Effector CD8-positive, alpha-beta T cell (primary cell): ENCODE measurements around the gene NOXA1.

Experiments
- DNase-seq: peaks from one replicate; lab custom pipeline; 2025; lab: John Stamatoyannopoulos, UW

NOXA1 gene

DNA sequence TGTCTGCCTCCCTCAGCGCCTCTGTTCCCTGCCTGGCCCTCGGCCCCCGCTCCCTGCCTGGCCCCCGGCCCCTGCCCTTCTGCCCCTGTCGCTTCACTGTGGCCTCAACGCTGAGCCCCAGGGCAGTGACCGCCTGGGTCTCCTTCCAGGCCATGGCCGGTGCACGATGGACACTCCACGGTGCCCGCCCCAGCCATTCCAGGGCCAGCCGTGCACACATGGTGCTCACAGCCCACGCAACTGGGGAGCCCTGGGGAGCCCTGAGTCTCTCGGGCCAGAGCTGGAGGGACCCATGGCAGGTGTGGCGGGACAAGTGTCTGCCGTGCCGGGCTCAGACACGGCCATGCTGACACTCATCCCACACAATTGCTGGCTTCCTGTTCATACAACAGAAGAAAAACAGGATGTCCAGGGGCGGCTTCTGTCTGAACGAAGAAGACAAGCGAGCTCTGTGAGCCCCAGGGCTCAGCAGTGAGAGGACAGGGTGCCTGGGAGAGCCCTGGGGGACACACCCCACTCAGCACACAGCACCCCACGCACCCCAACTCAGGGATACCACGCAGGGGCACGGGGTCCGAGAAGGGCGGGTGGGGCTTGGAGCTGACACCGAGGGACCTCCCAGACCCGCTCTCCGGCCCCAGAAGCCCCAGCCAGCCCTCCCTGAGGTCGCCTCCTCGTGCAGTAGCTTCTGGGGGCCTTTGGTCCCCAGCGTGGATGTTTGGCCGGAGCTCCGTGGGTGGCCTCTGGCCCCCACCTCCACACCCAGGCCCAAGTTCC lies 35.9 kb upstream of the NOXA1 start:
- DNase-seq, result no peak

DNA sequence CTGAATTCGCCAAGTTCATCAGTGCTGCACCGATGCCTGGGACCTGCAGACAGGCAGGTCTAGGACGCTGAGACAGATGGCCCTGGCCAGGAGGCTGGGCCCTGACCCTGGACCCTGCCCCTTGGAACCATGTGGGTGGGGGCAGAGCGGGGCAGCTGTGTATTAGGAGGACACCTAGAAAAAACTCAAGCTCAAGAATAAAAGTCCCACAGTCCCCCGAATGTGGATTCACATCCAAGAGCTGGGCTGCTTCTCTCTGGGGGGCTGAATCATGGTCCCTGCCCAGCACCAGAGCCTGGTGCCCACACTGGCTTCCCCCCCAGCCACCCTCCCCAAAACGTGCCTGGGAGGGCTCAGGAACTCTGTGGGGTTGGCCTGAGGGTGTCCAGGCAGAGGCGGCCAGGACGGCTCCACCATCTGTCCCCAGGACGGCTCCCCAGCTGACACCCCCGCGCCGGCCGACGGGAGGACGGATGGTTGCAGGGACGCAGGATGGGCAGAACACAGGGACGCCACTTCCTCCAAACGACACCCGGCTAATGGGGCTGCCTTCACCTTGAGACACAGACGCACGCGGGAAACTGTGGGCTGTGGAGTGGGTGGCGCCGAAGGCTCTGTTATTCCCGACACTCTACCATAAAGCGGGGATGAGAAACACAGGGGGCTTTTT lies 35.2 kb upstream of the NOXA1 start:
- DNase-seq, result no peak

DNA sequence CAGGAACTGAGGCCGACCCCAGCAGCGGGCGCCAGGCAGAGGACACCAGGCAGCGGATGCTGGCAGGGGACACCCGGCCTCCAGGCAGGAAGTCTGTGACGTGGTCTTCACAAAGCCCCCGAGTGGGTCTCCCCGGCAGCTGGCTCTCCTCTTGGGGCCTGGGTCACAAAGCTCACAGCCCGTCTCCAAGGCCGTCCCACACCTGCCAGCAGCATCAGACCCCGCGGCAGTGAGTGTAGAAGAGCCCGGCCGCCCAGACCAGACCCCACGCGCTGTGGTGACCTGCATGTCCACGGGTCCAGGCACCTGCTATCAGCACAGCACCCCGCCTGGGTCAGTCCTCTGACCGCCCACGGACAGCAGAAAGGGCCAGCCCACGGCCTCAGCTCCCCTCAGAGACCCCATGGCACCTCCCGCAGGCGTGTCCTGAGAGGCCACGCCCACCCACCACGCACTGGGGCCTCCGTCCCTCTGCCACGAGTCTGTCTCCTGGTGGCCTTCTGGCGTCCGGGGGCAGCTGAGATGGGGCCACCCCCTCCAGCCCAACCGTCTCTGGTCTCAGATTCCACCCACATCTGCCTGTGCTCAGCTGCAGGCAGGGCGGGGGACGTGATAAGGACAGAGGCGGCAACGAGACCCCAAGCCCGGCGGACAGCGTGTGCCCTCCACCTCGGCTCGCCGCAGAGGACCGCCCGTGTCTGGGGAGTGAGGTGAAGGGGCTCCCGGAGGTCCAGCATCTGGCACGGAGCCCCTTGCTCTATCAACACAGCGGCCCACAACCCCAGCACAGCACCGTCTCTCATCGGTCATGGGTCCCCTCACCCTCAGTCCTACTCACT lies 34.4 kb upstream of the NOXA1 start:
- DNase-seq, result no peak

DNA sequence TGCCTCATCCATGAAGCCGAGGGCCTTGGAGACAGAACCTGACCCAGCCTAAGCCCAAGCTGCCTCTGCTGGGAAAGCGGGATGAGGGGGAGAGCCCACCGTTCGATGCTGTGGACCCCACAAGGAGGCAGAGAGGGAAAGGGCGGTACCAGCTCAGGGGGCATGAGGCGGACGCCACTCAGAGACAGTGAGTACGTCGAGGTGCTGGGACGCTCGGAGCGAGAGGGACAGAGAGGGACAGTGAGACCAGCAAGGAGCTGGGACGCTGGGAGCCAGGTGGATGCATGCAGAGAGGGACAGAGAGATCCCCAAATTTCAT lies 33.8 kb upstream of the NOXA1 start:
- no peak for DNase-seq

DNA sequence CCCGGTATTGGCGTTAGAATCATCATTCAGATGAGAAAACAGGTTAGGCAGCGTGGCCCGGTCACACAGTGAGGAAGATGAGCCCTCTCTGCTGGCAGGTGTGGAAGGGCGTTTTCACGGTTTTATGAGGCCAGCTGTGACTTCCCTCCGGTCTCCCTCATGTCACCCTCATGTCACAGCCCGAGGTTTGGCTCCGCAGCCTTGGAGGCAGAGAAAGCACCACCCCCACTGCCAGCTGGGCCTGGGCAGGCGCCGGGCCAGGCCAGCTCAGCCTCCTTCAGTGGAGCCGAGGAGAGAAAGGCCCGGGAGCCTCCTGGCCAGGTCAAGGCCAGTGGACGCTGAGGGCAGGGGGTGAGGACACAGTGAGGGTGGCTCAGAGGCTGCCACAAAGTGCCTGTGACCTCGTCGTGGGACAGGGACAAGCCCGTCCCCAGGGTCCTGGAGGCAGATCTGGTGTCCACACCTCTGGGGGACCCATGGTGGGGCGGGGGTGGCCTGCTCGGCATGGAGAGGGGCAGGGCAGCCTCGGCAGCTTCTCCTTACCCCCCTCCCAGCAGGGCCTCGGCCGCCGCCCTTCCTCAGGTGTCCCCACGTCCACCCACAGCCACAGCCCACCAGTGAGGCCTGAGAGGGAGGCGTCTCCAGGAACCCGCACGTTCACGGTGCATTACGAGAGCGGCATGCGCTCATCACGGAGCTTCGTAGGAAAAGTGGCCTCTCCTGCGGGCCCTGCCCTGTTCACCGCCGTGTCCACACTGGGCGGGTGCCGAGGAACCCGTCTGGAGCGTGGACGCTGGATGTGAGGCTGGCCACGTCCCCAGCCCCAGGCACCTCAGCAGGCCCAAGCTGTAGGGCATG lies 32.4 kb upstream of the NOXA1 start:
- DNase-seq, result no peak

DNA sequence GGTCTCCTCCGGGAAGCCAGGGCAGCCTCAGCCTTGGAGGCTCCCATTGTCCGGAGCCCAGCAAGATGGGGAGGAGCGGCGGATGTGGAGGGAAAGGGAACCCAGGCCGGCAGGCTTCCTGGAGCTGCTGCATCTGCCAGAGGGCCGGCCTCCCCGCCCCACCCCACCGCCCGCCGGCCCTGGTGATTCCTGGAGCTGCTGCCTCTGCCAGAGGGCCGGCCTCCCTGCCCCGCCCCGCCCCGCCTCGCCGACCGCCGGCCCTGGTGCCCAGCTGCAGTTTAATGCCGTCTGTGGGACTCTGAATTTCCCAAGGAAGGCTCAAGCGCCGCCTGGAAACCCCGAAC lies 31.8 kb upstream of the NOXA1 start:
- DNase-seq, result no peak

DNA sequence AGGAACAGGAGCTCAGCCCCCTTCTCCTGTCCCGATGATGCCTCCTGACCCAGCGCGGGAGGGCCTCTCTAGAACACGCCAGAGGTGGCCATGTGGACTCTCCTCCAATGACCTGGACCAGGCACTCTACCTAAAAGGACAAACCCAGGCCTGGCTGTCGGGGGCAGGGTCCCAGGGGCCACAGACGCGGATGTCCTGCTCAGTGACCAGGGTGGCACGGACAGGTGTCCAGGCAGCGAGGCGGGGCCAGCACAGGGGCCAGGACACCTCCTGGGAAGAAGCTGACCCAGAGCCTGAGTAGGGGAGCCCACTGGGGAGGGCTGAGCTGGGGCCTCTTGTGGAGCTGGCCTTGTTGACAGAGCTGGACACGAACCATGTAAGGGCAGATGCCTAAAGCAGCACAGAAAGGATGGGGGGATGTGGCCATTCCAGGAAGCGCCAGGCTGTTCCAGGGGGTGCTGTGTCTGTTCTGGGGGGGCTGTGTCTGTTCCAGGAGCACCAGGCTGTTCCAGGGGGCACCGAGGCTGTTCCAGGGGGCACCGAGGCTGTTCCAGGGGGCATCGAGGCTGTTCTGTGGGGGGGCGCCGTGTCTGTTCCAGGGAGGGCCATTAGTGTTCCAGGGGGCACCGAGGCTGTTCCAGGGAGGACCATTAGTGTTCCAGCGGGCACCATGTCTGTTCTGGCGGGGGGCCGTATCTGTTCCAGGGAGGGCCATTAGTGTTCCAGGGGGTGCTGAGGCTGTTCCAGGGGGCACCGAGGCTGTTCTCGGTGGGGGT lies 30.8 kb upstream of the NOXA1 start:
- DNase-seq, result no peak

DNA sequence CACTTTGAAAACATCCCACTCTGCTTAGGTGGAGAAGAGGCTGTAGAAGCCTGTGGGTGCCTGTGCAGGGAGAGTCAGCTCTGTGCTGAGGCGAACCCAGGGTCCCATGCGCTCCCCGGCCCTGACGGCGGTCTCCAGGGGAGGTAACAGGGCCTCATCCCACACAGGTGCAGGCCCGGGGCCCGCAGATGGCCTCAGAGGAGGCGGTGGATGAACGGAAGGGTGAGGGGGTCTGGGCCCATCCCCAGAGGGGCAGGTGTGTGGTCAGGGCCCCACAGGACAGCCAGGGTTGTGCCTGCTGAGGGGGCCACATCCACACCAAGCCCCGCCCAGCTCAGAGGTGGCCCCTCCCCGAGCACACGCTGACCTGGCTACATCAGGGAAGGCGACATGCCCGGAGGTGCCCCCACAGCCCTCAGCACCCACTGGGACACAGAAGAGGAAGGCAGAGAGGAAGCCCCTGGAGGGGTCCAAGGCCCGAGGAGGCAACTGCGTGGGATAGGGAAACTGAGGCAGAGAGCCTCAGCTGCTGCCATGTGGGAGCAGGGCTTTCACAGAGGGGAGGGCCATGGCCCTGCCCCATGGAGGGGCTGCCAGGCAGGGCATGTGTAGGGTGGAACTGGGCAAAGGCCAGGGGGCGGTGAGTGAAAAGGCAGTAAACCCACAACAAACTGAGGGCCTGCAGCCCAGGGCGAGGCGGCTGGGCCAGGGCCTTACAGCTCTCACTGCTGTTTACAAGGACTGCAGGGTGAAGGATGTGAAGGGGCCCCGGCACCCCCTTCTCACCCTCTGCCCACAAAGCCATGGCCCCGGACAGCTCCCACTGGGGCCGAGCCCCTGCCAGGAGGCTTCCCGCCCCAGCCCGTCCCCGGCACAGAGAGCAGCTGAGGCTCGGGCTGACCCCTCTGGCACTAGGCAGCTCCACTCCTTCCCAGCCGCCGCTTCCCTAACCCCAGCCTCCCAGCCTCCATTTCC lies 29.7 kb upstream of the NOXA1 start:
- no peak for DNase-seq

DNA sequence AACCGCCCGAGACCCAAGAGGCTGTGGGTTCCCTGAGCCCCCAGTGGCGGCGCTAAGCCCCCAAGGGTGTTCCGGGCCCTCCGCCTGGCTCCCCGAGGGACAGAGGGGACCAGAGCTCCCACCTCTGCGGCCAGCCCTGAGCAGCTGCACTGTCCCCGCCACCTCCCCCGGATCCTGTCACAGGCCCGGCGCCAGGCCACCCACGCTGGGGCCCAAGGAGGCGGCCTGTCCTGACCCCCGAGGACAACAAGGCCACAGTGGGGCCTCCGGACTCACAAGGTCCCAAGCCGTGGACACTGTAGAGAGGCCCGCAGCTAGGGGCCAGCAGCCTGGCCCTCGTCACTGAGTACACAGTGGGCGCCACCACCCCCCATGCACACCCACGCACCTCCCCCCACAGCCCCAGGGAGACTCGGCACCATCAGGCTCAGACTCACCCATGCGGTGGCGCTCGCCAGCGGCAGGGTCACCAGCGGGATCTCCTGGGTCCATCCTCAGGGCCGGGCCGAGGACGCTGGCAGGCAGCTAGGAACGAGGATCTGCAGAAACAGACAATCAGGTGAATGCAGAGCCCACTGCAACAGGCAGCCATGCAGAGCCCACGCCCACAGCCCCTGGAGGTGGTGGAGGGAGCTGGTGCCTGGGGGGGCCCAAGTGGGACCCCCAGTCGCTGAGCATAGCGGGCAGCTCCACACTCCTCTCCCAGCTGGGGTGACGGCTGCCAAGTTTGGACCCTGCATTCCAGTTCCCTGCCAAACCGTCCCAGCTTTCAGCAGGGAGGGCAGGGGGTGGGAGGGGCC lies 28.1 kb upstream of the NOXA1 start:
- no peak for DNase-seq

DNA sequence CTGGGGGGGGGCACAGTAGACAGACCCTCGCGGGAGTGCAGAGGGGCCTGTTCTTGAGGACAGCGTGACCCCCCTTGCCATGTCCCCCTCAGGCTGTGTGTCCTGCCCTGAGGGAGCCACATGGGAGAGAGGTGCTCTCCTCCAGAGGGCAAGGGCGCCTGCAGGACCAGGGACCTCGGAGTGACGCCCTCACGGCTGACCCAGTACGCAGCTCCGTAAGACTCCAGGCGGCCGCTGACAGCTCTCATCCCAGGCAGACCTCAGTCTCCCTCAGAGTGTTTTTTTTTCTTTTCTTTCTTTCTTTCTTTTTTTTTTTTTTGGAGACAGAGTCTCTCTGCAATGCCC lies 27.6 kb upstream of the NOXA1 start:
- no peak for DNase-seq

DNA sequence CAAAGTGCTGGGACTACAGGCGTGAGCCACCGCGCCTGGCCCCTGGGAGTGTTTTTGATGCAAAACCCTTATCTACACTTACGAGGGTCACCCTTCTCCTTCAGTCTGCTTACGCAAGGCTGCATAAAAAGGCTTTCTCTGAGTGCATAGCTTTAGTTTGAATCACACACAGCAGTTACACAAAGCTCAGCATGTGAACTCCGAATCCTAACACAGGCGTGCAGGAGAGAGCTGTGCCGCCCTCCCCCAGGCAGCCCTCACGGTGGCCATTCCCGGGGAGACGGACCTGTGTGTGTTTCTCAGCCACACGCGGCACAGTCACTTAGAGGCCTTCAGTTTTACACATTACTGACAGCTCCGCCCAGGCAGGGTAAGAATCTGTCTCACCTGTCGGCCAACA lies 27.0 kb upstream of the NOXA1 start:
- DNase-seq, result no peak

DNA sequence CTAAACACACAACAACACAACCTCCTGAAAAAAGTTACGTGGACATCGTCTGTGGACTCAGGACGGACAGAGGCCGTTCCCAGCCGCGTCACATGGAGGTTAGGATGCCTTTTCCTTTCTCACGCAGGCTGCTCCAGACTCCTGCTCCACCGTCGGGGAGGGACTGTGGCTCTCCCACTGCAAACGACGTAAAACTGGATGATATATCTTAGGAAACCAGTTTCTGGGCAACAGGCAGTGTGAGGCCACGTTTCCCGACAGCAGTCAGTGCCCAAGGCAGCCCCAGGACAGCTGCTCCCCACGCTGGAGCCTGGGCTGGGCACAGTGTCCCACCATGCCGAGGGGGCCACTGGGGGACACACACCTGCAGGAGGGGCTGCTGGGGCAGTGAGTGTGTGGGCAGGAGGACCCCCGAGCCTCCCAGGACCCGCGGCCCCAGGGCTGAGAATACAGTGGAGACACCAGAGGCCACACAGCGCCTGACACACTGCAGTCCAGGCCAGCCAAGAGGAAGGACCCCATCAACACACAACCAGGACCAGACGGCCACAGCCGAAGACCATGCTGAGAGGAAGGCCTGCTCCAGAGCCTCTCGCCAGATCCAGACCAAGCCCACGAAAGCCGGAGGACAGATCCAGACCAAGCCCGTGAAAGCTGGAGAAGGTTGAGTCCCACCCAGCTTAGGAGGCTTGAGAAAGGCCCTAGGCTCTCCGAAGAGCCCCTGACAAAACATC lies 26.4 kb upstream of the NOXA1 start:
- no peak for DNase-seq

DNA sequence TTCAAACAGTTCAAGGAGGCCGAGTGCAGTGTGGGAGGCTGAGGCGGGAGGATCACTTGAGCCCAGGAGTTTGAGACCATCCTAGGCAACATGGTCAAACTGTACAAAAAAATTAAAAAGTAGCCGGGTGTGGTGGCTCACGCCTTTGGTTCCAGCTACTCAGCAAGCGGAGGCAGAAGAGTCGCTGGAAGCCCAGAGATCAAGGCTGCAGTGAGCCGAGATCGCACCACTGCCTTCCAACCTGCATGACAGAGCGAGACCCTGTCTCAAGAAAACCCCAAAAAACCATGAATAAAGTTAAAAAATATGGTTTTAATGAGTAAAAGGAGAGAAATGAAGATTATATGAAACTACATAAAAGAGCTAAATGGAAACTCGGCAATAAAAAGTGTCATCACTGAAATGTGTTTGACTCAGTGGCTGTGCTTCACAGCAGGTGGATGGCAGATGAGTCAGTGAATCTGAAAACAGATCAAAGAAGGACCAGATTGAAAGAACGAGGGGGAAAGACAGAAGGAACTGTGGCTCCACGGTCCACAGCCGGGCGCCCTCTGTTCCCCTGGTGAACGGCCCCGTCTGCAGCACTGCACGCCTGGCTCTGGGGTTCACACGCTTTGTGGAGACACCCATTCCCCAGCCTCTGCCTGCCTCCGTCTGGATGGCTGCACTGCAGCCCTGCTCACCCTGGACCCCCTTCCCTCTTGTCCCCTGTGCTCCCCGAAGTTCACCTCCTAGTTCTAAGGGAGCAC lies 25.3 kb upstream of the NOXA1 start:
- no peak for DNase-seq

DNA sequence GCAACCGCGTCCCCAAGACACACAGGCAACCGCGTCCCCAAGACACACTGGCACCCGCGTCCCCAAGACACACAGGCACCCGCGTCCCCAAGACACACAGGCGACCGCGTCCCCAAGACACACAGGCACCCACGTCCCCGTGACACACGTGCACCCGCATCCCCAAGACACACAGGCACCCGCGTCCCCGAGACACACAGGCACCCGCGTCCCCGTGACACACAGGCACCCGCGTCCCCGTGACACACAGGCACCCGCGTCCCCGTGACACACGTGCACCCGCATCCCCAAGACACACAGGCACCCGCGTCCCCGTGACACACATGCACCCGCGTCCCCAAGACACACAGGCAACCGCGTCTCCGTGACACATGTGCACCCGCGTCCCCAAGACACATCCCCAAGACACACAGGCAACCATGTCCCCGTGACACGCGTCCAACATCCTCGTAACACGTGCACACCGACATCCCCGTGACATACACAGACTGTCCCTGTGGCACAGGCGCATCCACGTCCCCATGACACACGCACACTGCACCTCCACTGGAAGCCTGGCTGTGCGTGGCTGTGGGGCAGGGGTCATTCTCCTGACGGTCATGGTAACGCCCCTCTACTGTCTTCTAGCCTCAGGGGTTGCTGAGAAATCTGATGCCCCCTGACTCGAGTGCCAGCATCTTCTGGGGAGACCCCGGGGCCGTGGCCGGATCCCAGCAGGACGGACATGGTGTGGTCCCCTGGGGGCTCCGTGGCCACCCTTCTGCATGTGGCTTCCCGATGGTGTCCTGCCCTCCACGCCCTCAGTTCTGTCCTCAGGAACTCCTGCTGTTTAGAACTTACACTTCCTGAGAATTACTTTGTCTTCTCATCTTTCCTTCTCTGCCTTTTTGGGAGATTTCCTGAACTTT lies 24.4 kb upstream of the NOXA1 start:
- no peak for DNase-seq

DNA sequence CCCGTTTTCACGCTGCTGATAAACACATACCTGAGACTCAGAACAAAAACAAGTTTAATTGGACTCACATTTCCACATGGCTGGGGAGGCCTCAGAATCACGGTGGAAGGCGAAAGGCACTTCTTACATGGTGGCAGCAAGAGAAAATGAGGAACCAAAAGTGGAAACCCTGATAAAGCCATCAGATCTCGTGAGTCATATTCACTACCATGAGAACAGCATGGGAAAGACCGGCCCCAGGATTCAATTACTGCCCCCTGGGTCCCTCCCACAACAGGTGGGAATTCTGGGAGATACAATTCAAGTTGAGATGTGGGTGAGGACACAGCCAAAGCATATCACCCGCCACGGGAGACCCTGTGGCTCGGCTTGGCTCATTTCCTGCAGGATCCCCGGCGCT lies 20.4 kb upstream of the NOXA1 start:
- DNase-seq, result no peak

DNA sequence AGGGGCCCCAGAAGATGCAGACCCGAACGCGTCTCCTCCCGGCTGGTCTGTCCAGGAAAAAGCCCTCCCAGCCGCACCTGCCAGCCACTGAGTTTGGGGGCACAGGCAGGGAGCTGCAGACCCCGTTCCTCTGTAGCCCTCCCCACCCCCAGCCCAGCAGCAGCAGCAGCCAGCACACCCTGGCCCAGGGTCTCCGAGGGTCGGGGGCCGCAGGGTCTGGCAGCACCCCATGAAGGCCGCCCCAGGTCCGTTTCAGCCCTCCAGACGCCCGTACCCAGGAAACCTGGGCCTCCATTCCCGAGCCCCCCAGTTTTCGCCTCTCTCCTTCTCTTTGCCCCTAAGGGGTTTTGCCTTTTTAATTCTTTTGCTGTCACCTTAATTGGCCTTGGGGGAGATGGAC lies 19.9 kb upstream of the NOXA1 start:
- DNase-seq, result no peak

DNA sequence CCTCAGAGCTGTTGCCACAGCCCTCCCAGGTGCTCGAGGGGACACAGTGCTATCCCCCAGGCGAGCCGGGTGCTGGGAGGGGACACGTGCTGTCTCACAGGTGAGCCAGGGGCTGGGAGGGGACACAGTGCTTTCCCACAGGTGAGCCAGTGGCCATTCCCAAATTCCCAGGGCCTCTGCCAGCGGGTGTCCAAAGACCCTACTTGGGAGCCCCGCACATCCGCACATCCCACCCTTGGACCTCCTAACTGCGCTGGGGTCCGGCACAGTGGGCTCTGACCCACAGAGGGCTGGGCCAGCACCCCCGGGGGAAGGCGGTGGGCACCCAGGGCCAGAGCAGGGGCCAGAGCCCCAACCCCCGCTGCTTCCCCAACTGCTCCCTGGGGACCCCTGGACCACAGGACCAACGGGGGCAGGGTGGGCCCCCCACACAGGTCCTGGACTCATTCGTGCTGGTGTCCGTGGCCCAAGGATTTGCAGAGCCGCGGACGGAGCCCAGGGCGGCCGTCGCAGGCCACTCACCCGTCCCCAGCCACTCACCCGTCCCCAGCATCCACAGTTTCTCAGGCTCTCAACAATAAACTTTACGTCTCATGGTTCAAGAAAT lies 18.1 kb upstream of the NOXA1 start:
- DNase-seq, result no peak
